ENCODE measurements around the gene SCNN1G. TPM values are rescaled to one million over a fixed set of nuclear protein-coding genes. Genes with fewer than 3 reads are reported as not detected.

Gene SCNN1G
- total and polyA plus RNA-seq, 2 donors (not counting 3 experiments of a cell fraction or from before 2014, with no cell fraction given): not detected

GRCh38 chr16:23248261-23249194 lies 66.0 kb downstream of the SCNN1G start:
- H3K27me3 ChIP-seq (ENCODE audit: control insufficient read depth in 2 of 2, insufficient read depth in 2 of 2, low read length in 2 of 2): no peaks in the 10 kb centered on the region
- H3K27ac ChIP-seq (ENCODE audit: insufficient read depth, low read depth, low read length): no peak overlapping the region
- no TSS peak for BruUV-seq (replicated peaks)
- no peaks in the 10 kb centered on the region for H4K20me1 ChIP-seq (replicated peaks; ENCODE audit: control insufficient read depth, extremely low read depth, insufficient read depth, low read length)
- no peak overlapping the region for H3K9ac ChIP-seq (replicated peaks; ENCODE audit: extremely low read depth, insufficient read depth, low read length)
- CTCF ChIA-PET: no interaction called here
- FAIRE-seq (no peak), DNase-seq (ENCODE audit: low read depth, low spot score) (no peak)
- no peaks in the 10 kb centered on the region for H3K9me1 ChIP-seq (replicated peaks; ENCODE audit: control insufficient read depth, extremely low read depth, insufficient read depth, low read length)
- no peak overlapping the region for H3K4me2 ChIP-seq (ENCODE audit: insufficient read depth, low read length)
- no peak overlapping the region for H2AFZ ChIP-seq (ENCODE audit: low read depth, low read length)
- dilution Hi-C loops (cut with MboI; ENCODE audit: extremely low pct_ligation_motif_present, low sequenced_read_pairs) (no loop called here), intact Hi-C loops (cut with micrococcal nuclease) (no loop called here)
- no peak for TF ChIP-seq POLR2A (IDR thresholded peaks at IDR 0.05; ENCODE audit: low read depth, low read length)
- TF ChIP-seq MYC (IDR thresholded peaks at IDR 0.05; ENCODE audit: low read depth, low read length): no peak
- TF ChIP-seq MAX (IDR thresholded peaks at IDR 0.05; ENCODE audit: insufficient read depth, insufficient read length): no peak
- TF ChIP-seq GATA2 (IDR thresholded peaks at IDR 0.05; ENCODE audit: insufficient read depth, insufficient read length, low read depth, low read length): no peak
- TF ChIP-seq EZH2 (IDR thresholded peaks at IDR 0.05; ENCODE audit: borderline replicate concordance, low read depth, low read length, severe bottlenecking): no peak
- no peak for TF ChIP-seq POLR2AphosphoS5 (IDR thresholded peaks at IDR 0.05; ENCODE audit: insufficient read depth, low read depth, low read length)
- TF ChIP-seq JUN (IDR thresholded peaks at IDR 0.05; ENCODE audit: borderline replicate concordance, insufficient read depth, insufficient read length, low read depth): no peak
- TF ChIP-seq CTCF (IDR thresholded peaks at IDR 0.05; ENCODE audit: extremely low read depth in 1 of 2, insufficient read depth in 1 of 2, low read depth in 1 of 2, low read length in 2 of 2): no peak
- no peaks in the 10 kb centered on the region for H3K79me2 ChIP-seq (ENCODE audit: control insufficient read depth, insufficient read depth, low read length)
- H3K4me3 ChIP-seq (replicated peaks in 1 of 3; ENCODE audit: insufficient read depth in 1 of 3, low read depth in 1 of 3, low read length in 3 of 3): no peak overlapping the region
- H3K4me1 ChIP-seq (ENCODE audit: control insufficient read depth, extremely low read depth, insufficient read depth, low read length): no peaks in the 10 kb centered on the region
- no peaks in the 10 kb centered on the region for H3K9me3 ChIP-seq (replicated peaks; ENCODE audit: control insufficient read depth, insufficient read depth, low read length)
- POLR2A ChIA-PET: no interaction called here
- H3K36me3 ChIP-seq (ENCODE audit: control insufficient read depth in 2 of 2, extremely low read depth in 1 of 2, insufficient read depth in 2 of 2, low read length in 2 of 2): no peaks in the 10 kb centered on the region
